T-helper 2 cell treated with Interferon-gamma antibody and Interleukin-4, amounts not matched to agents 5 μg/mL and 100 μg/mL, for 36 hours (primary cell): ENCODE data around the gene SLC39A9.

Experiments
- DNase-seq: peaks from one replicate; pipeline ENCODE4 v3.0.0; 2021; ENCODE audit warnings: low spot score
- H3K27ac Mint-ChIP-seq: one replicate; pipeline ENCODE4 v1.8.0; 2021; ENCODE audit warnings: mild to moderate bottlenecking, mixed read lengths
- H3K27me3 Mint-ChIP-seq: one replicate; pipeline ENCODE4 v1.8.0; 2021; ENCODE audit warnings: low read depth, mixed read lengths
- H3K36me3 Mint-ChIP-seq: one replicate; pipeline ENCODE4 v1.8.0; 2021; ENCODE audit warnings: low read depth, mixed read lengths
- H3K4me1 Mint-ChIP-seq: one replicate; pipeline ENCODE4 v1.8.0; 2021; ENCODE audit warnings: low read depth, mixed read lengths
- H3K4me3 Mint-ChIP-seq: one replicate; pipeline ENCODE4 v1.8.0; 2022; ENCODE audit warnings: mild to moderate bottlenecking, moderate library complexity, mixed read lengths
- H3K9me3 Mint-ChIP-seq: one replicate; pipeline ENCODE4 v1.8.0; 2021; ENCODE audit warnings: mixed read lengths

Gene SLC39A9

DNA sequence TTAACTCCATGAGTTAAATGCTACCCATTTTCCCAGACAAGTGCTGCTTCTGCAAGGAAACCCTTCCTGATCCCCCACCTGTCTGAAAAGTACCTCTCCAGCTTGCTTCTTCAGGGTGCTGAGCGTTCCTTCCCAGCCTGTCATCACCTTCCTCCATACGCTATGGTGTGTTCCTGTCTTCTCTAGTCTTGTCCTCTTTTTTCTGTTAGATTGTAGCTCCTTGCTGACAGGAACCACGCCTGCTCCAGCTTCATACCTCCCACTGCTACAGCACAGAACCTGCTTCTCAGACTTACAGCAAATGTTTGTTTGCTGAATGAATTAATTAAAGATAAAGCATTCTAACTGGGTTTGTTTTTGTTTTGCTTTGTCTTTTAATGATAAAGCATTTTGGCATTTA, 39.5 kb upstream of the SLC39A9 start:
- Mint-ChIP-seq H3K27ac (no peak overlapping the region), H3K4me1 (peaks cover 9% of the 10 kb centered on the region), H3K4me3 (no peak overlapping the region), H3K27me3 (no peaks in the 10 kb centered on the region), H3K36me3 (no peaks in the 10 kb centered on the region), H3K9me3 (no peaks in the 10 kb centered on the region)
- no peak for DNase-seq

DNA sequence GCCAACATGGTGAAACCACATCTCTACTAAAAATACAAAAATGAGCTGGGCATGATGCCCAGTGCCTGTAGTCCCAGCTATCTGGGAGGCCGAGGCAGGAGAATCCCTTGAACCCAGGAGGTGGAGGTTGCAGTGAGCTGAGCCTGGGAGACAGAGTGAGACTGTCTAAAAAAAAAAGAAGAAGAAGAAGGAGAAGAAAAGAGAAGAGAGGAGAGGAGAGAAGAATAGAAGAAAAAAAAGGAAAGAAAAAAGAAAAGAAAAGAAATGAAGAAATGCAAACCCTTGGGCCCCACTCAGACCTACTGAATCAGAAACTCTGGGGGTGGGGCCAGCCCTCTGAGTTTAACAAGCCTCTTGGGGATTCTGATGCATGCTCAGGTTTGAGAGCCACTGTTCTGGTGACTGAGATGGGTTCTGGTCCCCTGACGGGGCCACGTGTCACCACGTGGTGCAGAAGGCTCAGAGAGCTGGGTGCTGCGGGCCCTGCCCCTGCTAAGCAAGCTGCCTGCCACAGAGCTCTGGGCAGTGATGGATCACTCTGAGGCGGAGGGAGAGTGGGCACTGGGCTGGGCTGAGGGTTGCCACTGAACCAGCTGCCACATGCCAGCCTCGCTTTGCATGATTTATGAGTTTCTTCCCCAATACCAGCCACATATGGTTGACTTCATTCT, 37.9 kb upstream of the SLC39A9 start:
- Mint-ChIP-seq H3K27me3 (no peaks in the 10 kb centered on the region), H3K9me3 (no peaks in the 10 kb centered on the region), H3K4me3 (no peak overlapping the region), H3K36me3 (no peaks in the 10 kb centered on the region), H3K4me1 (no peaks in the 10 kb centered on the region), H3K27ac (no peak overlapping the region)
- no peak for DNase-seq

DNA sequence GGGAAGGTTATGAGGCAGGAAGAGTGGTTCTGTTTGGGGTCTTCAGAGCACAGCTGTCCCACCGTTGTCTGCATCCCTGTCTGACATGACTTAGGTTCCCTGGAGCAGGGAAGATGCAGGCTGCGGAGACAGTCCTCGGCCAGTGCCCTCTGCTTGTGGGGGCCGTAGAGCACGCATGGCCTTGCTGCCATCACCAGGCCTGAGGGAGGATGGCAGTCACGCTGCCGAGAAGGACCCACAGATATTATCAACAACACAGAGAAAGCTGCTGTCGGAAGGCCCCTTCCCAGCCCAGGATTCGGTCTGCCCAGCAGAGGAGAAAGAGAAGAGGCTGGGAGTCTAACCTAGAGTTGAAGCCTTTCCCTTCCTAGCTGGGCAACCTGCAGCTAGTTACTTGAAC, 35.4 kb upstream of the SLC39A9 start:
- Mint-ChIP-seq H3K36me3 (no peaks in the 10 kb centered on the region), H3K27ac (no peak overlapping the region), H3K4me1 (no peaks in the 10 kb centered on the region), H3K4me3 (no peak overlapping the region), H3K9me3 (no peaks in the 10 kb centered on the region), H3K27me3 (no peaks in the 10 kb centered on the region)
- DNase-seq = no peak

DNA sequence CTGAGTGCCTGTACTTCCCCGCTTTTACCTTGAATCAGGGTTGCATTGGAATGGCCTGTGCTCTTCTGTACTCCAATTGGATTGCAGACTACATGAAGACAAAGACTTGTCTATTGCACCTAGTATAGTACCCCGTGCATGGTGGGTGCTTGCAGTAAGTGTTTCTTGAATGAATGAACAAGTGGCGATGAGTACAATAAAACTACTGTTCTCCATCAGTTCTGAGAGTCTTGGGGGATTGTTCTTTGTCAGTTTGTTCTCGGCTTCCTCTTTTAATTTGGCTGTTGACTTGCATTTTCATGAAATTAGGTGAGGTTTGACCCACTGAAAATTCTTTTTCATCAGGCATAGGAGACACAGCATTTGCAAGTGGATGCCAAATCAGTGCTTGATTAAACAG, 34.5 kb upstream of the SLC39A9 start:
- DNase-seq = no peak
- Mint-ChIP-seq H3K36me3 (no peaks in the 10 kb centered on the region), H3K9me3 (no peaks in the 10 kb centered on the region), H3K4me3 (no peak overlapping the region), H3K27me3 (no peaks in the 10 kb centered on the region), H3K4me1 (no peaks in the 10 kb centered on the region), H3K27ac (no peak overlapping the region)

DNA sequence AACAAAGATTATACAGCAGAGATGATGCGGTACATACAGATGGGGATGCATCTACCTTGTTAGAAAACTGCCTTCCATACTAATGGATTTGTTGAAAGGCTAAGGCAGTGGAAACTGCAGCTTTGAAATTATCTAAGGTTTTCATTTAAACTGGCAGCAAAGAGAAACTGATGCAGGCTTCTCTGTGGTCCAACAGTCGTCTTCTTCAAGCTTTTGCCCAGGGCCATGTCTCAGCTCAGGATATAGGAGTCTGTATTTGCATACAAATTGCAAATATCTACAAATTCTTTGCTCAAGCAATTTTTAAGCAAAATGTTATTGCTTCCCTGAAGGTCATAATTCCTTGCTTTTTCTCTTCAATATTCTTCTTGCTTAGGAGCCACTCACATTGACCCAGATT, 34.1 kb upstream of the SLC39A9 start:
- no peak for DNase-seq
- Mint-ChIP-seq H3K4me1 (no peaks in the 10 kb centered on the region), H3K9me3 (no peaks in the 10 kb centered on the region), H3K4me3 (no peak overlapping the region), H3K27ac (no peak overlapping the region), H3K27me3 (no peaks in the 10 kb centered on the region), H3K36me3 (no peaks in the 10 kb centered on the region)

DNA sequence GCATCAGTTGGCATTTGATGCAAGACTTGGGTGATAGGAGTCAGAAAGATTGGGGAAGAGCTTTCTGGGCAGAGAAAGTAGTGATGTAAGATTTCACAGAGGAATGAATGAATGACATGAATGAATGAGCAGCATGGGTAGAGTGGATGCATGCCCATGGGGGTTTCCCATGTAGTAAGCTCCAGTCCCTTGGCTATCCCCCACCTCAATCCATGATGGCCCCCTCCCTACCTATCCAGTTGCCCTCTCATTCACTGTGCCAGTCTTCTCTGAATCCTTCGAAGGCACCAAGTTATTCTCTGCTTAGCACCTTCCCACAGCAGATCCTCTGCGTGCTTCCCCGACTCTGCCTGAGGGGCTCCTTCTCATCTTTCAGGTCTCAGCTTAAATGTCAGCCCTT, 32.4 kb upstream of the SLC39A9 start:
- Mint-ChIP-seq H3K27ac (no peak overlapping the region), H3K4me1 (no peaks in the 10 kb centered on the region), H3K4me3 (no peak overlapping the region), H3K9me3 (no peaks in the 10 kb centered on the region), H3K36me3 (no peaks in the 10 kb centered on the region), H3K27me3 (no peaks in the 10 kb centered on the region)
- no peak for DNase-seq

DNA sequence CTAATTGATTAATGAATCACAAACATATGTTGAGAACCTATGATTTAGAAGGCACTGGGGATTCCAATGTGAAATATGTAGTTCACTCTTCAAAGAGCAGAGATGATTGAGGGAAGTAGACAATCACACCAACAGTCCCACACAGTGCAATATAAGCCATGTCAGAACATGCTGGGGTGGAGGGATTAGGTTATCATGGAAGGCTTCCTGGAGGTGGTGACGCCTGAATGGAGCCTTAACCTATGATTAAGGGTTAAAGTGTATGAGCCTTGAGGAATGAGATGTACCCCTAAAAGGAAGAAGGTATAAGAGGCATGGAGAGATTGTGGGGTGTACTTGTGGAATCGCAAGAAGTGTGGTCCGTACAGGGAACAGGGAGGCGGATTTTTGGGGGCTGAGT, 31.7 kb upstream of the SLC39A9 start:
- H3K4me1 Mint-ChIP-seq = no peaks in the 10 kb centered on the region
- H3K36me3 Mint-ChIP-seq = no peaks in the 10 kb centered on the region
- H3K27ac Mint-ChIP-seq = no peak overlapping the region
- no peaks in the 10 kb centered on the region for H3K27me3 Mint-ChIP-seq
- no peak for DNase-seq
- H3K9me3 Mint-ChIP-seq = no peaks in the 10 kb centered on the region
- H3K4me3 Mint-ChIP-seq = no peak overlapping the region

DNA sequence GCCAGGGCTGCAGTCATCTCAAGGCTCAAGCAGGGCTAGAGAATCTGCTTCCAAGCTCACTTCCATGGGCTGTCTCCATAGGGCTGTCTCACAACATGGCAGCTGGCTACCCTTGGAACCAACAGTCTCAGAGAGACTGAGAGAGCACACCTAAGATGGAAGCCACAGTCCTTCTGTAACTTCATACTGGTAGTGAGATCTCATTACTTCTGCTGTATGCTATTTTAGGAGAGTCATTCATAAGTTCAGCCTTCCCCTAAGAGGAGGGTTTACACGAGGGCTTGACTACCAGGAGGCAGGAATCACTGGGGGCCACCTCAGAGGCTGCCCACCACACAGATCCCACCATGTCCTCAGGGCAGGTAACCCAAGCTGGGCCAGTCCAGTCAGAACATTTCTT, 30.1 kb upstream of the SLC39A9 start:
- no peak for DNase-seq
- Mint-ChIP-seq H3K9me3 (no peaks in the 10 kb centered on the region), H3K4me1 (no peaks in the 10 kb centered on the region), H3K27ac (no peak overlapping the region), H3K36me3 (peaks cover 2% of the 10 kb centered on the region), H3K27me3 (no peaks in the 10 kb centered on the region), H3K4me3 (no peak overlapping the region)

DNA sequence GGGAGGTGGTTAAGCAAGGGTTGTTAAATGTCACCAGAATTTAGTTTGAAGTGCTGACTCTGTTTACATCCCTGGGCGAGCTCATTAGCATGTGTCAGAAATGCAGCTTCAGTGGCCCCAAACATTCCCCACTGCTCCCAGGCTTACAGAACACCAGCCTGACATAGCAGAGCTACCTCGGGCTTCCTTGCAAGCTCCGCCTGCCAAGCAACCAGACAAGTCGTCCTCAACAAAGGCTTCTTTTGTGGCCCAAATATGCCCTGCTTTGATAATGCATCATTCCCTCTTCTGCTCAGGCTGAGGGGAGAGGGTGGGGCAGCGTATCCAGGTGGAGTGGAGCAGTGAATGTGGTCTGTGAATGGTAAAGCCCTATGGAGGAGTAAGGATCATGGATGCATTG, 28.4 kb upstream of the SLC39A9 start:
- Mint-ChIP-seq H3K27me3 (no peaks in the 10 kb centered on the region), H3K4me1 (no peaks in the 10 kb centered on the region), H3K36me3 (peaks cover 7% of the 10 kb centered on the region), H3K9me3 (no peaks in the 10 kb centered on the region), H3K4me3 (no peak overlapping the region), H3K27ac (no peak overlapping the region)
- no peak for DNase-seq

DNA sequence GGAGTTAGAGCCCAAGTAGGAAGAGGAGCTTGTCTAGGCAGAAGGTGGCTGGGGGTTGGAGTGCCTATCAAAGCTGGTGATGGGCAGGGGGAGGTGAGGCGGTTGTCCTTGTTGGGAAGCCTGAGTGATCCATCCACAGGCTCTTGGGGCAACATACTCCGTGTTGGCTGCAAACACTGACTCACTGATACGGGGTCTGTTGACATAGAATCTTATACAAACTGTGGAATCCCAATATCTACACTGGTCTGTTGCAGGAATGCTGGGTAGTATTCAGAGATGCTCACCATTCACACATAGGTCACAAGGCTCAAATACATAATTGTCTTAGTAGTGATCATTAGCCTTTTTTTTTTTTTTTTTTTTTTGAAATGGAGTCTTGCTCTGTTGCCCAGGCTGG, 26.3 kb upstream of the SLC39A9 start:
- no peak for DNase-seq
- Mint-ChIP-seq H3K4me3 (no peak overlapping the region), H3K9me3 (no peaks in the 10 kb centered on the region), H3K27ac (no peak overlapping the region), H3K4me1 (no peaks in the 10 kb centered on the region), H3K27me3 (no peaks in the 10 kb centered on the region), H3K36me3 (peaks cover 27% of the 10 kb centered on the region)

DNA sequence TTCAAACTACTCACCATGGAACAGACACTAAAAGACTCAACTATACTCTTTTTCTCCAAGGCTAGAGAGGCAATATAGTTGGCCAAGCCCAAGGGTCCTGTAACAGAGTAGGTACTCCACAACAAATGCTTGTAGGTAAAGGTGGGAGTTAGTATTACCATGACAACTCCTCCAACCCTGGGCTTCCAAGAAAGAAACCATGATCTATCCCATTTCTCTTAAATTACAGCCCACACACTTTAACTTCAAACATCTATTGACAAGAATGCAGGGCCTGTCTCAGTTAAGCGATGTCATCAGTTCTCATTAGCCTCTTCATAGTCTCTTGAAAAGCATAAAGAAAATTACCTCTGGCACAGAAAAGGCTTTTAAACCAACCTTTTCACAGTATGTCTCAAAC, 25.4 kb upstream of the SLC39A9 start:
- no peaks in the 10 kb centered on the region for H3K4me1 Mint-ChIP-seq
- no peaks in the 10 kb centered on the region for H3K9me3 Mint-ChIP-seq
- no peak for DNase-seq
- H3K4me3 Mint-ChIP-seq = no peak overlapping the region
- H3K36me3 Mint-ChIP-seq = peaks cover 29% of the 10 kb centered on the region
- no peaks in the 10 kb centered on the region for H3K27me3 Mint-ChIP-seq
- H3K27ac Mint-ChIP-seq = no peak overlapping the region

DNA sequence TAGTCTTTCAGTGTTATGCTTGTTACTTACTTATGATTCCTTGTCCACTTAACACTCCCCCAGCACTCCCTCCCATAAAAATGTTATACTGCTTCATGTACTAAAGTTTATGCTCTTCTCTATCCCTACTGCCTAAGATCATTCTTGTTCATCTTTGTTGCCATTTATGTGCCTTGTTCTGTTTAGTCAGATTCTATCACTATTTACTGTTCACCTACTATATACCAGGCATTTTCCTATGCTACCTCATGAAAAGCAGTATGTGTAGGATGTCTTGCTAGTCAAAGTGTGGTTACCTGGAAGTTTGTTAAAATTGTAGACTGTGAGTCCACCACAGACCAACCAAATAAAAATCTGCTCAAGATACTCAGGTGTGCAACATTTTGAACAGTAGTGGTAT, 24.3 kb upstream of the SLC39A9 start:
- no peak for DNase-seq
- no peak overlapping the region for H3K27ac Mint-ChIP-seq
- no peak overlapping the region for H3K4me3 Mint-ChIP-seq
- H3K9me3 Mint-ChIP-seq = no peaks in the 10 kb centered on the region
- peaks cover 34% of the 10 kb centered on the region for H3K36me3 Mint-ChIP-seq
- H3K27me3 Mint-ChIP-seq = no peaks in the 10 kb centered on the region
- peaks cover 3% of the 10 kb centered on the region for H3K4me1 Mint-ChIP-seq

DNA sequence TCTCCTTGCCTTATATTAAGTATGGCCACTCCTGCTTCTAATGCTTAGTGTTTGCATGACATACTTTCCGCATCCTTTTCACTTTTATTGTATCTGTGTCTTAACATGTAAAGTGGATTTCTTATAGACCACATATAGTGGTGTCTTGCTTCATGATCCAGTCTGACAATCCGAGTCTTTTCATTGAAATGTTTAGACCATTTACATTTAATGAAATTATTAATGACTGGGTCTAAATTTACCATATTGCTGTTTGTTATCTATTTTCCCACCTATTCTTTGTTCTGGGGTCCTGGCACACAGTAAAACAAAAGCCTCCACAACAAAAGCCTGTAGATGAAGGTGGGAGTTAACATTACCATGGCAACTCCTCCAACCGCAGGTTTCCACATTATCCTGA, 23.3 kb upstream of the SLC39A9 start:
- no peaks in the 10 kb centered on the region for H3K9me3 Mint-ChIP-seq
- no peak overlapping the region for H3K27ac Mint-ChIP-seq
- peaks cover 43% of the 10 kb centered on the region for H3K36me3 Mint-ChIP-seq
- no peak for DNase-seq
- H3K4me3 Mint-ChIP-seq = no peak overlapping the region
- H3K4me1 Mint-ChIP-seq = peaks cover 3% of the 10 kb centered on the region
- H3K27me3 Mint-ChIP-seq = no peaks in the 10 kb centered on the region

DNA sequence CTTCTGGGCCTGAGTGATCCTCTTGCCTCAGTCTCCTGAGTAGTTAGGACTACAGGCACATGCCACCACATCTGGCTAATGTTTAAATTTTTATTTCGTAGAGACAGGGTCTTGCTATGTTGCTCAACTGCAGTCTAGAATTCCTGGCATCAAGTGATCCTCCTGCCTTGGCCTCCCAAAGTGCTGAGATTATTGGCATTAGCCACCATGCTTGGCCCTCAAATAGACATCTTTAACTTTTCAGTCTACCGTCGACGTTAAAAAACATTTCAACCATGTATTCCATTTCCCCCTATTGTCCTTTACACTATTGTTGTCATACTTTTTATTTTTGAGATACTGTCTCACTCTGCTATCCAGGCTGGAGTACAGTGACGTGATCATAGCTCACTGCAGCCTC, 22.8 kb upstream of the SLC39A9 start:
- peaks cover 47% of the 10 kb centered on the region for H3K36me3 Mint-ChIP-seq
- DNase-seq = no peak
- H3K4me1 Mint-ChIP-seq = peaks cover 3% of the 10 kb centered on the region
- H3K9me3 Mint-ChIP-seq = no peaks in the 10 kb centered on the region
- H3K27ac Mint-ChIP-seq = no peak overlapping the region
- no peaks in the 10 kb centered on the region for H3K27me3 Mint-ChIP-seq
- no peak overlapping the region for H3K4me3 Mint-ChIP-seq

DNA sequence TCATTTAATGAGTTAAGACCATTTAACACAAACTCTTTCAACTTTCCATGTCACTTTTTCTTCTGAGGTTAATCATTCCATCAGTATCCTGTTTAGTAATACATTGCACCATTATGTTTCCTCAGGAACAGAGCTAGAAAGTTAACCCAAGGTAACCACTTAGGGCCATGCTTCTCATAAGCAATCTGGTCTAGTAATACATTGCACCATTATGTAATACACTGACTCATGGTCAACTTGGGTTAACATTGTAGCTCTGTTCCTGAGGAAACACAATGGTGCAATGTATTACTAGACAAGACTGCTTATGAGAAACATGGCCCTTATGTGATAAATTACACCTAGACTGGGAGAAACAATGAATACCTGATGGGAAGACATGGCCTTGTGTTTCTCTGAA, 22.1 kb upstream of the SLC39A9 start:
- H3K36me3 Mint-ChIP-seq = peaks cover 48% of the 10 kb centered on the region
- no peak for DNase-seq

More for the DNA sequence above, 22.1 kb upstream of the SLC39A9 start:
- Mint-ChIP-seq H3K9me3 (no peaks in the 10 kb centered on the region), H3K4me1 (peaks cover 3% of the 10 kb centered on the region), H3K27me3 (no peaks in the 10 kb centered on the region), H3K27ac (no peak overlapping the region), H3K4me3 (no peak overlapping the region)
